ENCODE results near the gene CIZ1.

CIZ1 gene

GRCh38 chr9:128214571-128215490, 23.5 kb upstream of the CIZ1 start:
- no peak for DNase-seq (ENCODE audit: low read depth)

- DNase-seq (ENCODE audit: low read depth) = no peak
These were observed 22.6 kb upstream of the CIZ1 start for GRCh38 chr9:128213746-128214497.

- no peak for DNase-seq (ENCODE audit: low read depth)
These were observed 20.6 kb upstream of the CIZ1 start for GRCh38 chr9:128211981-128212281.

GRCh38 chr9:128211186-128211980, 20.0 kb upstream of the CIZ1 start:
- no peak for DNase-seq (ENCODE audit: low read depth)

- DNase-seq (ENCODE audit: low read depth) = no peak
These were observed 17.7 kb upstream of the CIZ1 start for GRCh38 chr9:128208946-128209669.

- DNase-seq (ENCODE audit: low read depth) = no peak
These were observed 17.0 kb upstream of the CIZ1 start for GRCh38 chr9:128208386-128208785.

GRCh38 chr9:128206916-128207910, 15.8 kb upstream of the CIZ1 start:
- DNase-seq (ENCODE audit: low read depth) = no peak

GRCh38 chr9:128206484-128206883, 15.1 kb upstream of the CIZ1 start:
- no peak for DNase-seq (ENCODE audit: low read depth)

GRCh38 chr9:128205296-128205944, 14.0 kb upstream of the CIZ1 start:
- no peak for DNase-seq (ENCODE audit: low read depth)

- DNase-seq (ENCODE audit: low read depth) = no peak
These were observed 13.5 kb upstream of the CIZ1 start for GRCh38 chr9:128204858-128205257.

GRCh38 chr9:128203707-128204551, 12.6 kb upstream of the CIZ1 start:
- DNase-seq (ENCODE audit: low read depth) = no peak

- DNase-seq (ENCODE audit: low read depth) = peak; percentile 57
These were observed 11.8 kb upstream of the CIZ1 start, which contains the start of gene DNM1 for GRCh38 chr9:128203024-128203706. TSS of gene DNM1 (plus strand) at chr9:128203379. CDS start at chr9:128203471, 92 bp downstream.

GRCh38 chr9:128202648-128203023, 11.3 kb upstream of the CIZ1 start:
- no peak for DNase-seq (ENCODE audit: low read depth)

- DNase-seq (ENCODE audit: low read depth) = no peak
These were observed 10.3 kb upstream of the CIZ1 start for GRCh38 chr9:128201441-128202369.

- no peak for DNase-seq (ENCODE audit: low read depth)
These were observed 2.2 kb upstream of the CIZ1 start for GRCh38 chr9:128193469-128194096.

GRCh38 chr9:128192601-128193371, 1.4 kb upstream of the CIZ1 start:
- DNase-seq (ENCODE audit: low read depth) = no peak

Measured in stimulated activated CD8-positive, alpha-beta memory T cell treated with anti-CD3 and anti-CD28 coated beads, Interleukin-12 subunit alpha, Interleukin-12 subunit beta, amount 100 ng/mL, for 4 hours (primary cell).